ENCODE data around the gene BTBD1.

Gene BTBD1

GRCh38 chr15:83066734-83067637 is at the start of gene BTBD1:
Gene BTBD1 (minus strand): TSS chr15:83067252. CDS start chr15:83067151, 101 bp downstream.
- peak; percentile 90 for DNase-seq (ENCODE audit: low spot score)

- DNase-seq (ENCODE audit: low spot score): no peak
Observed at GRCh38 chr15:83115831-83116565, 48.9 kb upstream of the BTBD1 start.

GRCh38 chr15:83115410-83115809 is 48.4 kb upstream of the BTBD1 start:
- no peak for DNase-seq (ENCODE audit: low spot score)

GRCh38 chr15:83114856-83115255 is 47.8 kb upstream of the BTBD1 start:
- no peak for DNase-seq (ENCODE audit: low spot score)

GRCh38 chr15:83113881-83114674 is 47.0 kb upstream of the BTBD1 start:
- no peak for DNase-seq (ENCODE audit: low spot score)

- no peak for DNase-seq (ENCODE audit: low spot score)
Observed at GRCh38 chr15:83112956-83113299, 45.9 kb upstream of the BTBD1 start.

- DNase-seq (ENCODE audit: low spot score): no peak
Observed at GRCh38 chr15:83112233-83112955, 45.3 kb upstream of the BTBD1 start.

GRCh38 chr15:83111149-83111548 is 44.1 kb upstream of the BTBD1 start:
- no peak for DNase-seq (ENCODE audit: low spot score)

- DNase-seq (ENCODE audit: low spot score): no peak
Observed at GRCh38 chr15:83110381-83110780, 43.3 kb upstream of the BTBD1 start.

GRCh38 chr15:83109532-83109931 is 42.5 kb upstream of the BTBD1 start:
- no peak for DNase-seq (ENCODE audit: low spot score)

GRCh38 chr15:83108266-83109219 is 41.5 kb upstream of the BTBD1 start:
- DNase-seq (ENCODE audit: low spot score): no peak

- no peak for DNase-seq (ENCODE audit: low spot score)
Observed at GRCh38 chr15:83107841-83108181, 40.8 kb upstream of the BTBD1 start.

- no peak for DNase-seq (ENCODE audit: low spot score)
Observed at GRCh38 chr15:83106994-83107840, 40.2 kb upstream of the BTBD1 start, which contains the start of gene TM6SF1. Gene TM6SF1 (plus strand): TSS chr15:83107645. CDS start chr15:83107681, 36 bp downstream.

- no peak for DNase-seq (ENCODE audit: low spot score)
Observed at GRCh38 chr15:83105440-83105839, 38.4 kb upstream of the BTBD1 start.

- DNase-seq (ENCODE audit: low spot score): no peak
Observed at GRCh38 chr15:83104141-83104540, 37.1 kb upstream of the BTBD1 start.

- no peak for DNase-seq (ENCODE audit: low spot score)
Observed at GRCh38 chr15:83102346-83102745, 35.3 kb upstream of the BTBD1 start.

GRCh38 chr15:83100097-83100646 is 33.1 kb upstream of the BTBD1 start:
- DNase-seq (ENCODE audit: low spot score): no peak

- no peak for DNase-seq (ENCODE audit: low spot score)
Observed at GRCh38 chr15:83099290-83099689, 32.2 kb upstream of the BTBD1 start.

GRCh38 chr15:83098079-83098478 is 31.0 kb upstream of the BTBD1 start:
- no peak for DNase-seq (ENCODE audit: low spot score)
